Ishikawa (cell line): ENCODE results near the gene TLE5.

Source experiments
- CREB1 ChIP-seq: IDR thresholded peaks from 2 replicates; pipeline ENCODE4 v1.6.1; 2012; ENCODE audit warnings: low read depth
- NFIC ChIP-seq: IDR thresholded peaks from 2 replicates; pipeline ENCODE4 v1.6.1; 2012

GRCh38 chr19:3036119-3036976 lies 25.9 kb downstream of the TLE5 start:
- peak; percentile 91 for TF ChIP-seq NFIC
- no peak for TF ChIP-seq CREB1
